Measurements from ENCODE around the gene ADGRL3. TPM values are rescaled to one million over a fixed set of nuclear protein-coding genes. Genes with fewer than 3 reads are reported as not detected.

ADGRL3 gene
- total RNA-seq, 1 donor from 2014 or later, result 34.5 TPM

- Mint-ChIP-seq H3K36me3 (ENCODE audit: low read depth) (no peaks in the 10 kb centered on the region), H3K4me1 (peaks cover 8% of the 10 kb centered on the region), H3K4me3 (no peak overlapping the region), H3K27ac (ENCODE audit: unreplicated experiment) (peak overlapping the region; percentile 2), H3K9me3 (no peaks in the 10 kb centered on the region), H3K27me3 (ENCODE audit: low read depth) (no peaks in the 10 kb centered on the region)
- TF ChIP-seq CTCF (conservative IDR thresholded peaks at IDR 0.05), result no peak
- no peak for DNase-seq (ENCODE audit: low read depth, low spot score)
Measured at GRCh38 chr4:61919561-61919960, 719.4 kb downstream of the ADGRL3 start.

GRCh38 chr4:61921920-61922319 is 721.8 kb downstream of the ADGRL3 start:
- H3K9me3 Mint-ChIP-seq, result no peaks in the 10 kb centered on the region
- H3K4me1 Mint-ChIP-seq, result peaks cover 8% of the 10 kb centered on the region
- H3K4me3 Mint-ChIP-seq, result no peak overlapping the region
- H3K27ac Mint-ChIP-seq (ENCODE audit: unreplicated experiment), result no peak overlapping the region
- peaks cover 3% of the 10 kb centered on the region for H3K36me3 Mint-ChIP-seq (ENCODE audit: low read depth)
- DNase-seq (ENCODE audit: low read depth, low spot score), result no peak
- no peaks in the 10 kb centered on the region for H3K27me3 Mint-ChIP-seq (ENCODE audit: low read depth)
- no peak for TF ChIP-seq CTCF (conservative IDR thresholded peaks at IDR 0.05)

- no peak for DNase-seq (ENCODE audit: low read depth, low spot score)
- H3K4me3 Mint-ChIP-seq, result no peak overlapping the region
- peaks cover 3% of the 10 kb centered on the region for H3K36me3 Mint-ChIP-seq (ENCODE audit: low read depth)
- H3K9me3 Mint-ChIP-seq, result no peaks in the 10 kb centered on the region
- peaks cover 8% of the 10 kb centered on the region for H3K4me1 Mint-ChIP-seq
- no peaks in the 10 kb centered on the region for H3K27me3 Mint-ChIP-seq (ENCODE audit: low read depth)
- no peak overlapping the region for H3K27ac Mint-ChIP-seq (ENCODE audit: unreplicated experiment)
- no peak for TF ChIP-seq CTCF (conservative IDR thresholded peaks at IDR 0.05)
Measured at GRCh38 chr4:61922766-61923165, 722.6 kb downstream of the ADGRL3 start.

- Mint-ChIP-seq H3K4me1 (peaks cover 8% of the 10 kb centered on the region), H3K9me3 (no peaks in the 10 kb centered on the region), H3K27me3 (ENCODE audit: low read depth) (no peaks in the 10 kb centered on the region), H3K36me3 (ENCODE audit: low read depth) (peaks cover 3% of the 10 kb centered on the region), H3K27ac (ENCODE audit: unreplicated experiment) (no peak overlapping the region), H3K4me3 (no peak overlapping the region)
- no peak for DNase-seq (ENCODE audit: low read depth, low spot score)
- no peak for TF ChIP-seq CTCF (conservative IDR thresholded peaks at IDR 0.05)
Measured at GRCh38 chr4:61923179-61923578, 723.1 kb downstream of the ADGRL3 start.

- H3K36me3 Mint-ChIP-seq (ENCODE audit: low read depth), result peaks cover 3% of the 10 kb centered on the region
- H3K4me1 Mint-ChIP-seq, result peaks cover 4% of the 10 kb centered on the region
- no peaks in the 10 kb centered on the region for H3K9me3 Mint-ChIP-seq
- no peak for TF ChIP-seq CTCF (conservative IDR thresholded peaks at IDR 0.05)
- no peaks in the 10 kb centered on the region for H3K27me3 Mint-ChIP-seq (ENCODE audit: low read depth)
- no peak for DNase-seq (ENCODE audit: low read depth, low spot score)
- no peak overlapping the region for H3K4me3 Mint-ChIP-seq
- H3K27ac Mint-ChIP-seq (ENCODE audit: unreplicated experiment), result no peak overlapping the region
Measured at GRCh38 chr4:61924131-61924530, 724.0 kb downstream of the ADGRL3 start.

- TF ChIP-seq CTCF (conservative IDR thresholded peaks at IDR 0.05), result no peak
- Mint-ChIP-seq H3K4me3 (no peak overlapping the region), H3K36me3 (ENCODE audit: low read depth) (peaks cover 17% of the 10 kb centered on the region), H3K27me3 (ENCODE audit: low read depth) (no peaks in the 10 kb centered on the region), H3K9me3 (no peaks in the 10 kb centered on the region), H3K4me1 (peaks cover 19% of the 10 kb centered on the region), H3K27ac (ENCODE audit: unreplicated experiment) (no peak overlapping the region)
- no peak for DNase-seq (ENCODE audit: low read depth, low spot score)
Measured at GRCh38 chr4:61933527-61933926, 733.4 kb downstream of the ADGRL3 start.
